ENCODE results near the gene BATF3. TPM values are rescaled to one million over a fixed set of nuclear protein-coding genes. Genes with fewer than 3 reads are reported as not detected.

BATF3 gene
- total RNA-seq, 3 donors from 2014 or later (not counting 1 experiment from before 2014, with no cell fraction given), result 0.25 to 3.6 (median 1.2) TPM

DNA sequence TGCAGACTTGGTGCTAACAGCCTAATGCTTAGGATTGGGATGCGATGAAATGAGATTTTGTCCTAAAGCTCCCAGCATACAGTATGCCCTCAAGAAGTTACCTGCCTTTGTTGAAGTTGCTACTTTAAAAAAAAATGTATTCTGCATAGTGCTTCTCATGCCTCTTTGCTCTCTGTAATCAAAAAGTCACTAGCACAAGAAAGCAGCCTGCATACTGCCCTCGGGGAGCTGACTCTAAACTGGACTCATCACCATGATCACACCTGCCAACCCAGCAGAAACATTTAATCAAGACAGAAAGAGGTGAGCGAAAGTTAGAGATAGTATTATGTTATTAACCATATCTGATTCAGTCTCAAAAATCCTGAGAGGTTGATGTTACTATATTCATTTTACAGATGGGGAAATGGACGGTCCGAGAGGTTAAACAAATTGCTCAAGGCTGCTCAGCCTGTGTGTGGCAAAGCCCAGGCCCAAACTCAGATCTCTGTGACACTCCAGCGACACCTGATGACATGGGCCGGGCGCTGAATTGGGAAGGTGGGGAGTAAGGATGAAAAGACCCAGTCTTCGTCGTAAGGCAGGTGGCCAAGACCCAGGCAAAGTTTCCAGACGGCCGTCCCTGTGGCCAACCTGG is 1.1 kb downstream of the BATF3 start:
- TF ChIP-seq, protein P1, sequence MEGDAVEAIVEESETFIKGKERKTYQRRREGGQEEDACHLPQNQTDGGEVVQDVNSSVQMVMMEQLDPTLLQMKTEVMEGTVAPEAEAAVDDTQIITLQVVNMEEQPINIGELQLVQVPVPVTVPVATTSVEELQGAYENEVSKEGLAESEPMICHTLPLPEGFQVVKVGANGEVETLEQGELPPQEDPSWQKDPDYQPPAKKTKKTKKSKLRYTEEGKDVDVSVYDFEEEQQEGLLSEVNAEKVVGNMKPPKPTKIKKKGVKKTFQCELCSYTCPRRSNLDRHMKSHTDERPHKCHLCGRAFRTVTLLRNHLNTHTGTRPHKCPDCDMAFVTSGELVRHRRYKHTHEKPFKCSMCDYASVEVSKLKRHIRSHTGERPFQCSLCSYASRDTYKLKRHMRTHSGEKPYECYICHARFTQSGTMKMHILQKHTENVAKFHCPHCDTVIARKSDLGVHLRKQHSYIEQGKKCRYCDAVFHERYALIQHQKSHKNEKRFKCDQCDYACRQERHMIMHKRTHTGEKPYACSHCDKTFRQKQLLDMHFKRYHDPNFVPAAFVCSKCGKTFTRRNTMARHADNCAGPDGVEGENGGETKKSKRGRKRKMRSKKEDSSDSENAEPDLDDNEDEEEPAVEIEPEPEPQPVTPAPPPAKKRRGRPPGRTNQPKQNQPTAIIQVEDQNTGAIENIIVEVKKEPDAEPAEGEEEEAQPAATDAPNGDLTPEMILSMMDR (IDR thresholded peaks at IDR 0.05), result no peak
- Histone ChIP-seq H3K4me1 (ENCODE audit: control insufficient read depth, insufficient read depth, low read length) (peaks cover 28% of the 10 kb centered on the region), H3K4me3 (ENCODE audit: low read length) (peak overlapping the region; percentile 42), H3K36me3 (ENCODE audit: control insufficient read depth, insufficient read depth, low read length) (no peaks in the 10 kb centered on the region), H3K27ac (ENCODE audit: low read length) (no peak overlapping the region), H3K27me3 (ENCODE audit: control insufficient read depth, insufficient read depth, low read length) (peaks cover 33% of the 10 kb centered on the region), H3K9me3 (ENCODE audit: control insufficient read depth, insufficient read depth, low read length) (no peaks in the 10 kb centered on the region)
- peak overlapping the region in 1 of 2 donors; percentile 80 for H3K27ac Mint-ChIP-seq
- H3K9me3 Mint-ChIP-seq, result no peaks in the 10 kb centered on the region
- peaks cover 15 to 38% of the 10 kb centered on the region in 2 donors for H3K4me1 Mint-ChIP-seq
- H3K36me3 Mint-ChIP-seq, result no peaks in the 10 kb centered on the region
- H3K27me3 Mint-ChIP-seq (ENCODE audit: low read depth in 2 of 2), result peaks cover 35 to 43% of the 10 kb centered on the region in 2 donors
- peak overlapping the region; percentile 87 for H3K4me3 Mint-ChIP-seq
- WGBS (ENCODE audit: insufficient coverage), result 32% methylated on average over 11 of the region's 12 CpGs
- ATAC-seq, result no peak
- intact Hi-C loops (cut with micrococcal nuclease), result no loop called here
- DNase-seq, result no peak

DNA sequence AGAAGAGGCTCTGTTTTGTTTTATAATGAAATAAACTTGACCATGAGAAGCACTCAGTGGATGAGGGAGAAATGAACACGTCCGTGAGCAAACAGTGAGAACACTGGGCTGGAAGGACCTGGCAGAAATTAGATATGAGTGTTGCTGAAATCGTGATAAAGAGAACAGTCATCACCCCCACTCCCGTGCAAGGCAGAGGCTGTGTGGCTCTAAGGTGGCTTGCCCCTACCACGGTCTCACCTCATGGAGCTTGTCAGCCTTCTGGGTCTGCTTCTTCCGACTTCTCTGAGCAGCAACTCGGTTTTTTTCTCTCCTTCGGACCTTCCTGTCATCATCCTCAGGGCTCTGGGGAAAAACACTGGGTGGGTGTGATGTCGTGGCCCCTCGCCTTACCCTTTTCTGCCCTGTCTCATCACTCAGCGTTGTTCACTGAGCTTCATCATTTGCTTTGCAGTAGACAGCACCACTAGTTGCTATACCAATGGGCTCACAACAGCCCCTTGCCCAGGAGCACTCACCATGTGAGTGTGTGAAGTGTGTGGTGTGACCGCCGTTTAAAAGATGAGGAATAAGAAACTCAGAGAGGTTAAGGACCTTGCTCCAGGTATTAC is 2.8 kb downstream of the BATF3 start:
- Histone ChIP-seq H3K9me3 (ENCODE audit: control insufficient read depth, insufficient read depth, low read length) (no peaks in the 10 kb centered on the region), H3K4me1 (ENCODE audit: control insufficient read depth, insufficient read depth, low read length) (peaks cover 28% of the 10 kb centered on the region), H3K27ac (ENCODE audit: low read length) (no peak overlapping the region), H3K36me3 (ENCODE audit: control insufficient read depth, insufficient read depth, low read length) (no peaks in the 10 kb centered on the region), H3K4me3 (ENCODE audit: low read length) (no peak overlapping the region), H3K27me3 (ENCODE audit: control insufficient read depth, insufficient read depth, low read length) (peaks cover 33% of the 10 kb centered on the region)
- WGBS (ENCODE audit: insufficient coverage), result 77% methylated on average over 13 of the region's 13 CpGs
- Mint-ChIP-seq H3K4me3 (no peak overlapping the region), H3K9me3 (no peaks in the 10 kb centered on the region), H3K27me3 (ENCODE audit: low read depth in 2 of 2) (peaks cover 35 to 44% of the 10 kb centered on the region in 2 donors), H3K4me1 (peaks cover 15 to 34% of the 10 kb centered on the region in 2 donors), H3K27ac (no peak overlapping the region), H3K36me3 (no peaks in the 10 kb centered on the region)
- DNase-seq (no peak), ATAC-seq (no peak)
- intact Hi-C loops (cut with micrococcal nuclease), result no loop called here
- TF ChIP-seq, protein P1 (IDR thresholded peaks at IDR 0.05), result no peak

DNA sequence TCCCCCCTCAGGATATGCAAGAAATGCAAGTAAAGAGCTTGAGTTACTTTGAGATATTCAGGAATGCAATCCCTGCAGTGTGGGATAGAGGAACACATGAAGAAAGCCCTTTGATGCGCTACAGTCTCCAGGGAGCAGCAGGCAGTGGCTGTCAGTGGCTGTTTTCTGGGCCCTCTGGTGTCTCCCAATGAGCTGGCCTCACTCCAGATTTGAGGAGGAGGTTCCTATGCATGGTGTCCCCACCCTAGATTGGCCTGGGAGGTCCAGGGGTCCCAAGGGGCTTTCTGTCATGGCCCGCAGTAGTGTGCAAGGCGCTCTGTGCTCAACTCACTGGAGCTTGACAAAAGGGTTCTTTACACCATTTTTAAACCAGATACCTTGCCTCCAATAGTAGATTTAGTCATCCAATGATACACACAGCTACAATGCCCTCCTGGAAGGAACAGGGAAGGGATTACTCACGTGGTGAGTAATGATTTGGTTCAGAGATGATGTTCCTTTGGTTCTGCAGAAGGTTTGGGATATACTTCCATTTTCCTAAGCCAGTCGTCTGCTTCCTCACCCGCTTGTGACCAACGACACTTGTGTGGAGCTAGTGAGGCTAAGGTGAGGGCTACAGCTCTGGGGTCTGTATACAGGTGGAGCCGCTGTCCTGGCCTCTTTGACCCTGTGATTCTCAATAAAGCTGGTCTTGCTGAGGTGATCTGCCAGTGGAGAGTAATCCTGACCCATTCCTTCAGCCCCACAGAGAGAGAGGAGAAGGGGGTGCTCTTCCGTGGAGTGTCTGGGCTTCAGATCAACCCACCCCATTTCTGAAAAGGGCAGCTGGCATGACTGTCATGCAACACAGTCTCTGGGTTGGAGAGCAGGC is 6.6 kb downstream of the BATF3 start:
- no peak for ATAC-seq
- Mint-ChIP-seq H3K27me3 (ENCODE audit: low read depth in 2 of 2) (peaks cover 27 to 35% of the 10 kb centered on the region in 2 donors), H3K4me3 (no peak overlapping the region), H3K9me3 (no peaks in the 10 kb centered on the region), H3K27ac (no peak overlapping the region), H3K36me3 (no peaks in the 10 kb centered on the region), H3K4me1 (peaks cover 5 to 7% of the 10 kb centered on the region in 2 donors)
- 92% methylated on average over 9 of the region's 9 CpGs for WGBS (ENCODE audit: insufficient coverage)
- intact Hi-C loops (cut with micrococcal nuclease), result no loop called here
- Histone ChIP-seq H3K4me1 (ENCODE audit: control insufficient read depth, insufficient read depth, low read length) (no peaks in the 10 kb centered on the region), H3K36me3 (ENCODE audit: control insufficient read depth, insufficient read depth, low read length) (no peaks in the 10 kb centered on the region), H3K27ac (ENCODE audit: low read length) (no peak overlapping the region), H3K4me3 (ENCODE audit: low read length) (no peak overlapping the region), H3K27me3 (ENCODE audit: control insufficient read depth, insufficient read depth, low read length) (peaks cover 27% of the 10 kb centered on the region), H3K9me3 (ENCODE audit: control insufficient read depth, insufficient read depth, low read length) (no peaks in the 10 kb centered on the region)
- TF ChIP-seq, protein P1 (IDR thresholded peaks at IDR 0.05), result no peak
- DNase-seq, result no peak
